Ishikawa (cell line): Measurements from ENCODE around the gene LGR6.

ENCODE experiments used
- CEBPB ChIP-seq: IDR thresholded peaks from 2 replicates; pipeline ENCODE4 v1.6.1; 2012
- CREB1 ChIP-seq: IDR thresholded peaks from 2 replicates; pipeline ENCODE4 v1.6.1; 2012; ENCODE audit warnings: low read depth
- EGR1 ChIP-seq: IDR thresholded peaks from 2 replicates; pipeline ENCODE4 v1.6.1; 2012
- EP300 ChIP-seq: IDR thresholded peaks from 2 replicates; pipeline ENCODE4 v1.6.1; 2012; ENCODE audit warnings: borderline replicate concordance
- FOXM1 ChIP-seq: IDR thresholded peaks from 2 replicates; pipeline ENCODE4 v1.6.1; 2012; ENCODE audit warnings: low read depth, borderline replicate concordance
- MAX ChIP-seq: IDR thresholded peaks from 2 replicates; pipeline ENCODE4 v1.6.1; 2012
- NFIC ChIP-seq: IDR thresholded peaks from 2 replicates; pipeline ENCODE4 v1.6.1; 2012
- RAD21 ChIP-seq: IDR thresholded peaks from 2 replicates; pipeline ENCODE4 v1.6.1; 2012; ENCODE audit warnings: low read depth
- REST ChIP-seq: IDR thresholded peaks from 2 replicates; pipeline ENCODE4 v1.6.1; 2012; ENCODE audit warnings: low read depth, mild to moderate bottlenecking
- TAF1 ChIP-seq: IDR thresholded peaks from 2 replicates; pipeline ENCODE4 v1.6.1; 2012; ENCODE audit warnings: low read depth, mild to moderate bottlenecking
- TCF12 ChIP-seq: IDR thresholded peaks from 2 replicates; pipeline ENCODE4 v1.6.1; 2012; ENCODE audit warnings: low read depth
- TEAD4 ChIP-seq: IDR thresholded peaks from 2 replicates; pipeline ENCODE4 v1.6.1; 2012
- USF1 ChIP-seq: IDR thresholded peaks from 2 replicates; pipeline ENCODE4 v1.6.1; 2012
- YY1 ChIP-seq: IDR thresholded peaks from 2 replicates; pipeline ENCODE4 v1.6.1; 2012; ENCODE audit warnings: low read depth
- ZBTB7A ChIP-seq: IDR thresholded peaks from 2 replicates; pipeline ENCODE4 v1.6.1; 2012; ENCODE audit warnings: low read depth

LGR6 gene

GRCh38 chr1:202351725-202352124 is 158.1 kb downstream of the LGR6 start:
- no peak for TF ChIP-seq YY1
- no peak for TF ChIP-seq NFIC
- no peak for TF ChIP-seq TCF12
- TF ChIP-seq FOXM1: no peak
- no peak for TF ChIP-seq TEAD4
- TF ChIP-seq RAD21: no peak
- no peak for TF ChIP-seq ZBTB7A
- TF ChIP-seq EGR1: no peak
- no peak for TF ChIP-seq CEBPB
- no peak for TF ChIP-seq EP300
- TF ChIP-seq MAX: no peak
- no peak for TF ChIP-seq CREB1
- TF ChIP-seq USF1: no peak
- TF ChIP-seq REST: no peak
- TF ChIP-seq TAF1: no peak

DNA sequence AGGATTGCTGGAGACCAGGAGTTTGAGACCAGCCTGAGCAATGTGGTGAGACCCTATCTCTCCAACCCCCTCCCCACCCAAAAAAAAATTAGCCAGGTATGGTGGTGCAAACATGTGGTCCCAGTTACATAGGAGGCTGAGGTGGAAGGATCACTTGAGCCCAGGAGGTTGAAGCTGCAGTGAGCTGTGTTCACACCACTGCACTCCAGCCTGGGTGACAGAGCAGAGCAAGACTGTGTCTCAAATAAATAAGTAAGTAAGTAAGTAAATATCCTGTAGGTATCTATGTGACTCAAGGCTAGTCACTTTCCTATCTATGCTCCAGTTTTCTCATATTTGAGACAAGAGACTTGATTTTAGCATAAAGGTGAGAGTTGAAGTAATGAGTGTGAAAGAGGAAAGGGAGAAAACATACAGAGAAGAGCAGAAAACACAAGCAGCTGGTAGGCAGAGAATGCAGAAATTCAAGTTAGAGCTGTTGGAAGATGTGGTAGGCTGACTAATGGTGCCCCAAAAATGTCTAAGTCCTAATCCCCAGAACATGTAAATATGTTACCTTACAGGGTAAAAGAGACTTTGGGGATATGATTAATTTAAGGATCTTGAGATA is 162.4 kb downstream of the LGR6 start:
- no peak for TF ChIP-seq MAX

GRCh38 chr1:202357506-202357905 is 163.9 kb downstream of the LGR6 start:
- no peak for TF ChIP-seq CREB1
- TF ChIP-seq TCF12: no peak
- no peak for TF ChIP-seq MAX
- TF ChIP-seq USF1: no peak
- no peak for TF ChIP-seq REST
- no peak for TF ChIP-seq YY1
- no peak for TF ChIP-seq RAD21
- no peak for TF ChIP-seq EGR1
- TF ChIP-seq TAF1: no peak
- no peak for TF ChIP-seq NFIC
- TF ChIP-seq TEAD4: no peak
- no peak for TF ChIP-seq EP300
- TF ChIP-seq CEBPB: no peak
- no peak for TF ChIP-seq FOXM1
- TF ChIP-seq ZBTB7A: no peak

- TF ChIP-seq RAD21 (no peak), ZBTB7A (no peak), USF1 (no peak), MAX (no peak), FOXM1 (no peak), NFIC (no peak), EP300 (no peak), TCF12 (no peak), YY1 (no peak)
Measured at GRCh38 chr1:202361224-202361623, 167.6 kb downstream of the LGR6 start.

DNA sequence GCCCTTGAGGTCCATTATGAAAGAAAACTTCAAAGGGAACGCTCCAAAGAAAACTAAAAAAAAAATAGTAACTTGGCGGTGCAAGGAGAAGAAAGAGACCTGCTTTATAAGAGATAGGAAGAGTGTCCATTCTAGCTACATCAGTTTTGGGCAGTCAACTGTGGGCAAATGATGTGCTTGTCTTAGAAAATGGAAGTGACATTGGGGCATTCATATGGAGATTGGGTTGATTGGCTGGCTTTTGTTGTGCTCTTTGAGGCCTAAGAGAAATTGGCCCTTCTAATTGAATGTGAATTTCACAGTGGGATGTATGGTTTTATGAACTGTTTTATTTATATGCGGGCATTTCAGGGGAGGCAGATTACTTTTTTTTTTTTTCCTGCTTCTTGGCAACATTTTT is 168.1 kb downstream of the LGR6 start:
- TF ChIP-seq TAF1 (no peak), USF1 (no peak), REST (no peak), FOXM1 (no peak), RAD21 (no peak), MAX (no peak), CEBPB (no peak), EP300 (no peak)
